GM19240 (cell line): ENCODE results near the gene SCAF1.
A peak's percentile ranks its signal among the peaks of the same experiment; 100 is the strongest.

Experiments used
- DNase-seq: peaks from one replicate; pipeline ENCODE4 v3.0.0; 2011; ENCODE audit warnings: low spot score; ENCODE audit not compliant: insufficient read length

Gene SCAF1

GRCh38 chr19:49665351-49666119 lies 23.5 kb downstream of the SCAF1 start, which contains the start of the genes BCL2L12 and IRF3:
Gene BCL2L12 (plus strand): TSS chr19:49665933. CDS start chr19:49666693, 760 bp downstream.
Gene IRF3 (minus strand): TSS chr19:49665857. CDS start chr19:49664838, 1,019 bp downstream.
- peak; percentile 99 for DNase-seq

- no peak for DNase-seq
Observed at GRCh38 chr19:49666120-49666444, 24.1 kb downstream of the SCAF1 start.

- DNase-seq, result no peak
Observed at GRCh38 chr19:49667473-49667872, 25.5 kb downstream of the SCAF1 start.

DNA sequence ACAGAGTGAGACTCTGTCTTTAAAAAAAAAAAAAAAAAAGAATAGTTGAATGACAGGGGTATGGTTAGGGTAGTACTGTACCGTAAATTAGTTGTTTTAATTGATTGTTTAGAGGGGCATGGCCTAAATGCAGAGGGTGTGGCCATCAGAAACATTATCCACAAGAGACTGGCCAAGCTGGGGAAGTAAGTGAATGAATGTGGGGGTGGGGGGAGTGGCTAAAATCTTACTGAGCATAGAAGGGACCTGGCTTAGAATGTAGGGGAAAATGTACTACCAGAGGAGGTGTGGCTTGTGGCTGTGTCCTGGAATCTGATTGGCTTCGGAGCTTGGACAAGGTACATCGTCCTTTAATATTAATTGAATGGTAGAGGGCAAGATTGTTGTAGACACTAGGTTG lies 27.5 kb downstream of the SCAF1 start:
- no peak for DNase-seq

DNA sequence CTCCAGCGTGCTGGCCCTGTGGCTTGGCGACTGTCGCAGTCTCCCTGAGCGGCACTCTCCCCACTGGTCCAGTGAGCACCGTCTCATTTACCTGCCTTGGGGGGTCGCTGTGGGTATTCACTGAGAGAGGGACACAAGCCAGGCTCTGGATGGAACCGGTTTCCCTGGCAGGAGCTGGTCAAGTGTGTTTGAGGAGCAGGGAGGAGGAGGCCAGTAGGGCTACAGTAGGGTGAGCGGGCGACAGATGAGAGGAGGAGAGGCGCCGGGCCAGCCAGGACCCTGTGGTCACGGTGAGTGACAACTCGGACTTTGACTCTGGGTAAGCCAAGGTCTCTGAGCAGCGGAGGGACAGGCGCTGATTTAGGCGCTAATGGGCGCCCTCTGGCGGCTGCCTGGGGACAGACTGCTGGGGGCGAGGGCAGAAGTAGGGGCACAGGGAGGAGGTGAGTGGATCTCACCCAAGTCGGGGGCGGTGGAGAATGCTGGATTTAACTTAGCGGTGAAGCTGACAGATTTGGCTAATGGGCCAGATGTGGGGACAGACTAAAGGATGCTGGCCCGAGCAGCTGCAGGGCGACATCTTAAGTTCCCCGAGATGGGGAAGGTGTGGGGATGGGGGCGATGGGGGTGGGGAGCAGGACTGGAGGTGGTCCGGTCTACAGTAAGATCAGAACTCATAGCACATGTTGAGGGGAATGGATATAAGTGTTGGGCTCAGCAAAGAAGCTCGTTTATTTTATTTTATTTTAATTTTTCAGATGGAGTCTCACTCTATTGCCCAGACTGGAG lies 30.3 kb downstream of the SCAF1 start:
- DNase-seq, result peak; percentile 91

DNA sequence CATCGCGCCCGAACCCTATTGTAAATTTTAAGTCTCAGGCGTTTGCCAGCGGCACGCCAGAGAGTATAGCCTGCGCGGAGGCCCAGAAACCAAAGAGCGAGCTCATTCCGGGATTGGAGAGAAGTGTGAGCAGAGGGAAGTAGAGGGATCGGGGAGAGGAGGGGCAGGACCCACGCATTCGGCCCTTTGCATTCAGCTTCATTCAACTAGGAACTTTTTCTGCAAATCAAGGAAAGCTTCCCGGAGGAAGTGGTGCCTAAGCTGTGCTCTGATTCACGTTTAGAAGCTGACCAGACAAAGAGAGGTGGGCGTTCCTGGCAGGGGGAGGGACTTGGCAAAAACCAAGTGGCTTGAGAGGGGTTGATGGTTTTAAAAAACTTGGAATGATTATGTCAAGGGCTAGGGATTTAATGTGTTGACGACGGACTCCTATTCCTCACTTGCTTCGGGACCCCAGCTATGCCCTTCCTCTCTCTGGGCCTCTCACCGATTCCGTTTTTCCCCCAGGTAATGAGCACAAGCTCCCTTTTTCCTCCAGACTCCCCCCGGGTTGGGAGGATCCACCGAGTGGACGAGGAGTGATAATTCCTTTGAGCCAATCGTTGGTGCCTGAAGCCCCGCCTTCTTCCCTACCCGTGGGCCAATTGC lies 34.3 kb downstream of the SCAF1 start:
- DNase-seq, result no peak

DNA sequence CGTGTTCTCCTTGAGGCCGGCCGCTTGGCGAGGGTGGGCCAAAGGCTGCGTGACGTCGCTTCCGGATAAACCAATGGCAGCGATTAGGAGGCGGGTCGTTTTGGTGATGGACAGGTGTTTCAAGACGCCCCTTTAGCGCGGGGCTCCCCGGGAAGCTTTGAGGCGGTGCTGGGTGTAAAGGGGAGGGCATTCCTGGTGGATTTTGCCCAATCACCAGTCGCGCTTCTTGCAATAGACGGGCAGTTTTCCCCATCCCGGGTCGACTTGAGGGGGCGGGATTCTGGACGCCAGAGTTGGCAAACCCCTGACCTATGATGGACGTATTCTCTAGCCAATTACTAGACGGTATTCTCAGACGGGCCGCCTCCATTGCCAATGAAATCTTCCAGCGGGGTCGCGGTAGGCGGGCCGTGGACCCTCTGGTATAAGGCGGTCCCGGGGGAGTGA lies 34.8 kb downstream of the SCAF1 start:
- DNase-seq, result peak; percentile 91

GRCh38 chr19:49677231-49677900 lies 35.4 kb downstream of the SCAF1 start, which contains the start of gene PRMT1:
Gene PRMT1 (plus strand): TSS chr19:49677271. CDS start chr19:49677281, 10 bp downstream.
- DNase-seq, result no peak

DNA sequence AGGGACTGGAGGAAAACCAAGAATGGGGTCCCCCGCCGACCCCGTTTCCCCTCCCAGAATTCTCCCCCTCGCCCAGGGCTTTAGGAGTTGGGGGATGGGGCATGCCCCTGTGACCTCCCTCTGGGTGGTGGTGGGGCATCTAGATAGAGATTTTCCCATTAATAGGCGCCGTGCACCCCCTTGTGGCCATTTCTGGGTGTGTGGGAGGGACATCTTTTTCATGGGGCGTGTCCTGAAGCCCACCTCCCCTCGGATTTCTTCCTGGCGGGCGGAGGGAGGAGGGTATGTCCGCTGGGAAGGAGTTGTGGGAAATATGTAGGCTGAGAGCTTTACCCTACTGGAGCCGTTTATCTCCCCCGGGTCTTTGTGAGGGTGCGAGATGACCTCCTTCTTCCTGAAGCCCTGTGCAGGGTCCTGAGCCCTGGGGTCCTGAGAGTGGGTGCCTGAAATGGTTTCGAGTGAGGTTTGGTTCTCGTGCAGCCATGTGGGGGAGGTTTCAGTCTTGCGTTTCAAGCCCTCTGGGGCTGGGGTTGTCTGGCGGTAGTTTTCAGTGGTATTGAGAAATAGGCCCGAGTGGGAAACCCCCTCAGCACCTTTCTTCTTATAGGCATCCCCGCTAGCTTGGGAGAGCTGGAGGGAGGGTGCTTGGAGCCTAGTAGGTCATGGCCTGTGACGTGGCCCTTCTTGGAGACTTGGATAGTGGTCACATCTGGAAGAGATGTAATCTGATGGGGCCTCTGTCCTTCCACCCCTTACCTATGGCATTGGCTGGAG lies 36.1 kb downstream of the SCAF1 start:
- no peak for DNase-seq

DNA sequence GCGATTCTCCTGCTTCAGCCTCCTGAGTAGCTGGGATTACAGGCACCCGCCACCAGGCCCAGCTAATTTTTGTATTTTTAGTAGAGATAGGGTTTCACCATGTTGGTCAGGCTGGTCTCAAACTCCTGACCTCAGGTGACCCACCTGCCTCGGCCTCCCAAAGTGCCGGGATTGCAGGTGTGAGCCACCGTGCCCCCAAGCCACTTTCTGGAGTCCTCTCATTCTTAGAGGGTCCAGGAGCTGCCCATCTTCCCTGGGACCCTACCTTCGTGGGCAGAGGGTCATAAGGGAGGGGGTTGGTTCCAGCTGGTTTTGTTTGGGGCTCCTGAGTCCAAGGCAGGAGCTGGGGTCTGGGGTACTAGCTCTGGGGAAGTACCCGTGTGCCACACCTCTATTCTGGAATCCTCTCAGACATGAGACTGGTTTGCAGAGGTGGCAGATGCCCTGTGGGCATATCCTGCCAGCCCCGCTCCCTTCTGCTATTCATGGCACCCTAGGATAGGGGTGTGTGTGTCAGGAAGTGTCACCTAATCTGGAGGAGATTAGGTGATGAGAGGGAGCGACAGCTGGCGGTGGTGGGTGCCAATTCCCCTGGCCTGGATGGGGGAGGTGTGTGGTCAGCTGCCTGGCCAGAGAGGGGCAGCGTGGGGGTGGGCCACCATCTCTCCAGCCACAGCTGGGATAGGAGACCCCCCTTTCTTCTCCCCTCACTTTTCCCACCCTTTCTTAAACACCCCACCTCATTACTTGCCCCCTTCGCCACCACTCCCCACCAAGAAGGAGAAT lies 37.2 kb downstream of the SCAF1 start:
- DNase-seq, result no peak

DNA sequence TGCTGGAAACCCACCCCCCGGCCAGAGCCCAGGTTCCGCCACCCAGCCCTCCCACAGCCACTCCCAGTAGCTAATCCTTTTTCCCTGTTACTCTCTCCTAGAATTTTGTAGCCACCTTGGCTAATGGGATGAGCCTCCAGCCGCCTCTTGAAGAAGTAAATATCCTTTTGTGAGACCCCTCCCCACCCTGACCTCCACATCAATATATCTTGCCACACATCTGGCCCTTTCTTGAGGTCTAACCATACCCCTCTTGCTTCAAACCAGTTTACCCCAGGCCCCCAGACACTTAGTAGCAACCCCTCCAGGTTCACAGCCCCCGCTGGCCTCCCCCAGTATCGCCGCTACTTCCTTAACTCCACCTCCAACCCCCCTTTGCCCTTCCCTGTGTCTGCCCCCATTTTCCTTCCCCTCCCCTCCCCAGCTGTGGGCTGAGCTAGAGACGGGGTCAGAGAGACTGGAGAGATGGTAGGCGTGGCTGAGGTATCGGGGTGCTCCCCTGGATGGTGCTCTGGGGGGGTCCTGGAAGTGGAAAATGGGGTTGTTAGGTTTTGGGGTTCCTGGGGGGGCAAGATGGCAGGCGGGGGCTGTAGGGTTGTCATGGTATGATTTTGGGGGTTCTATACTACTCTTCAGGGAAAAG lies 37.9 kb downstream of the SCAF1 start:
- no peak for DNase-seq

DNA sequence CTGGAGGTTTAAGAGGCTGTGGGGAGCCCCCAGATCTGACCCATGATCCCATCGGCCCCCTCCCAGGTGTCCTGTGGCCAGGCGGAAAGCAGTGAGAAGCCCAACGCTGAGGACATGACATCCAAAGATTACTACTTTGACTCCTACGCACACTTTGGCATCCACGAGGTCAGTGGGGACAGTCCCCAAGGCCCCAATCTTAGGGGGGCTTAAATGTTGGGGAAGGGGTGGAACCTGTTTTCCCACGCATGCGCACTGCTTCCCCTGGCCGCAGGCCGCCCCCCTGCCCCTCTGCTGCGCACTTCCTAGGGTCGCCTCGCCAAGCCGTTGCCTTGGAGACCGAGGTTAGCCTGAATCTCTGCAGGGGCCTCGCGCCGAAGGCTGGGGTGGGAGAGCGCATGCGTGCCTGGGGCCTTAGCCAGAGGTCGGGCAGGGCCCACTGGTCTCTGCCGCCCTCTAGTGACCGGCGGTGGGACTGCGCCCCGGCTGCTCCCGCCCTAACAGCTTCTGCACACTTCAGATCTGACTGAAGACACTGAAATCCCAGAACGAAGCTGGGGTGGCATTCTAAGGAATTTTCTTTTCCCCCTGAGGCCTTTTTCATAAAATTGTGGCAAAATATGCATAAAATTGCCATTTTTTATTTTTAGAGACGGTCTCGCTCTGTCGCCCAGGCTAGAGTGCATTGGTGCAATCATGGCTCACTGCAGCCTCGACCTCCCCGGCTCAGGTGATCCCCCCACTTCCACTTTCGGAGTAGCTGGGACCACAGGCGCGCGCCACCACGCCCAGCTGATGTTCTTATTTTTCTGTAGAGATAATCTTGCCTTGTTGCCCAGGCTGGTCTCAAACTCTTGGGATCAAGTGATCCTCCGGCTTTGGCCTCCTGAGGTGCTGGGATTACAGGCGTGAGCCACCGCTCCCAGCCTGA lies 38.7 kb downstream of the SCAF1 start:
- DNase-seq, result peak; percentile 97

DNA sequence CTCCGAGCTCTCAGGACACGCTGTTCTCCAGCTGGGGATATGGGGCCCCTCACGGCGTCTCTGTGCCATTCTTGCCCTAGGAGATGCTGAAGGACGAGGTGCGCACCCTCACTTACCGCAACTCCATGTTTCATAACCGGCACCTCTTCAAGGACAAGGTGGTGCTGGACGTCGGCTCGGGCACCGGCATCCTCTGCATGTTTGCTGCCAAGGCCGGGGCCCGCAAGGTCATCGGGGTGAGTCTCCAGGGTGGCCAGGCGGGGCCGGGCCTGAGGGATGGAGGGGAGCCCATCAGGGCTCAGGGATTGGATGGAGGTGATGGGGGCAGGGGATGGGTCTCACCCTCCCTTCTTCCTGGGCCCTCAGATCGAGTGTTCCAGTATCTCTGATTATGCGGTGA lies 39.8 kb downstream of the SCAF1 start:
- no peak for DNase-seq

DNA sequence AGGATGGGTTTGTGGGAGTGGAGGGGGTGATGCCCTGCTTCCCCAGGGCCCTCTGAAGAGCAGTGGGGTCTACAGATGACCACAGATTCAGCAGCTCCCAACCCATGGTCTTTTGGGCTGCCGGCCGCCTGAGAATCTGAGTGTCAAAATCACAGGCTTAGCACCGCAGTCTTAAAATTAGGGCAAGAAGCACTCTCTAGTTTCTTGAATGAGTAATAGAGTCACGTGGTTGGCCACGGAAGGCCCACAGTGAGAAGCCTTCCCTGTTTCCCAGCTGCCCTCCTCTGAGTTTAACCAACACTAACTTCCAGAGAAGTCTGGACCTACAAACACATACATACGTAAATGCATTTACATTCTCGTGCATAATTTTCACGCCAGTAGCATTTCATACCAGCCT lies 40.3 kb downstream of the SCAF1 start:
- DNase-seq, result no peak

DNA sequence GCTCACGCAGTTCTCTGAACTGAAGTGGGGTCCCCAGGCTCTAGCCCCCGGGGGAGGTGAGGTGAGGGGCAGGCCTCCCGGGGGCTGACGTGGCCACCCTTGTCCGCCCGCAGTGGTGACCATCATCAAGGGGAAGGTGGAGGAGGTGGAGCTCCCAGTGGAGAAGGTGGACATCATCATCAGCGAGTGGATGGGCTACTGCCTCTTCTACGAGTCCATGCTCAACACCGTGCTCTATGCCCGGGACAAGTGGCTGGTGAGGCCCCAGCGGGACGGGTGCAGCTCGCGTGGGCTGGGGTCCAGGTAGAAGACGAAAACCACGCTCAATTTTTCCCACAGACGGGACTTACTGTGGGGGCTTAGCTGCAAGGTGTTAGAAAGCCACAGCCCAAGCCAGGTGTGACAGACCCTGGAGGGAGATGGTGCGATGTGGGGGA lies 41.8 kb downstream of the SCAF1 start:
- DNase-seq, result no peak

GRCh38 chr19:49684251-49684982 lies 42.4 kb downstream of the SCAF1 start:
- DNase-seq, result no peak

- no peak for DNase-seq
Observed at GRCh38 chr19:49684983-49685553, 43.1 kb downstream of the SCAF1 start.
